HG02623 (cell line): Measurements from ENCODE around the gene ANKS1B.
A peak's percentile ranks its signal among the peaks of the same experiment; 100 is the strongest.
"Not testable (repeated sequence)": the region's sequence is repeated elsewhere in the genome, so short reads cannot be mapped to it uniquely, and the experiment has no call there.

Experiments
- ATAC-seq: cut with Tn5 transposase; IDR thresholded peaks from one replicate; pipeline ENCODE4 v1.9.1; 2021; ENCODE audit warnings: moderate library complexity; ENCODE audit not compliant: unreplicated experiment

ANKS1B gene

DNA sequence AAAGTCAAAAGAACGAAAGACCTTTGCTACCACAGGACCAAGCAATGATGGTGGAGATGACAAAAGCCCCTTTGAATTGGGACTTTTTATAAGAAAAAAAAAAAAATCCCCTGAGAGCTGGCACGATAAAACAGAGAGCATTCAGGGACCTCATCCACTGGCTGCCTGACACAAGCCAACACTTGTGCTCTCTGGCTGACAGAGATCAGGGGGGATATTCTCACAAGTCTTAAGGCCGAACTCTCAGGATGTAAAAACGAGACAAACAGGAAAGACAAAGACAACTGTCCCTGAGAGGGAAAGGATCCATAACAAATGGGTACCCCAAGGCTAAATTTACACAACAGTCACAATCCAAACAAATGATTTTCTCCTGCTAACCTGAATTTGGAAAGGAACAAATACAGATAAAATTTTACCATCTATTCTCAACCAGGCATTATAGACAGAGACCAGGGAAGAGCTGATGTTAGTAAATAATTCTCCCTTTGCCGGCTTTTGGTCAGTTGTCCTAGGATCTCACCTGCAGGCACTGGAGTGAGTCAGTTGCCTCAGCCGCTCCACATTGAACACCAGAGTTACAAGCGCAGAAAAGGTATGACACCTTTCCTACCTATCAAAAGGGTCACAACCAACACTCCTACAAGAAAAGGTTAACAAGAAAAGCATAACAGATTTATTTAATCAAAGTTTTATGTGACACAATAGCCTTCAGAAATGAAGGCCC is 375.1 kb downstream of the ANKS1B start:
- no peak for ATAC-seq

- ATAC-seq = peak; percentile 76
Observed at GRCh38 chr12:99600388-99600787, 384.3 kb downstream of the ANKS1B start.

GRCh38 chr12:99598785-99599184 is 386.0 kb downstream of the ANKS1B start:
- ATAC-seq = no peak

DNA sequence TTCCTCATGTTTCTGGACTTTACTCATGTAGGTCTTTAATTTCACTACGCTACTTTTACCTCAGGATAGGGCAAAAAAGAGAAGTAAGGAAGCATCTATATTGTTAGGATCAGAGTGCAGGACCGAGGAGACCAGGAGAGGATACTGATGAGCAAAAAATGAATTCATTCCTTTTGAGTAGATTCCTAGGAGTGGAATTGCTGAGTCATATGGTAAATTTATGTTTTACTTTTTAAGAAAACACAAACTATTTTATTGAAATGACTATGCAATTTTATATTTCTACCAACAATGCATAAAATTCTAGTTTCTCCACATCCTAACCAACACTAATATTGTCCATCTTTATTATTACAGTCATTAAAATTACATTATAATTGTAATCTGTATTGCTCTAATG is 388.0 kb downstream of the ANKS1B start:
- ATAC-seq = no peak

- ATAC-seq = not testable (repeated sequence)
Observed at GRCh38 chr12:99577125-99577524, 407.6 kb downstream of the ANKS1B start.

GRCh38 chr12:99573980-99574379 is 410.8 kb downstream of the ANKS1B start:
- ATAC-seq = no peak

- ATAC-seq = no peak
Observed at GRCh38 chr12:99567072-99567471, 417.7 kb downstream of the ANKS1B start.

DNA sequence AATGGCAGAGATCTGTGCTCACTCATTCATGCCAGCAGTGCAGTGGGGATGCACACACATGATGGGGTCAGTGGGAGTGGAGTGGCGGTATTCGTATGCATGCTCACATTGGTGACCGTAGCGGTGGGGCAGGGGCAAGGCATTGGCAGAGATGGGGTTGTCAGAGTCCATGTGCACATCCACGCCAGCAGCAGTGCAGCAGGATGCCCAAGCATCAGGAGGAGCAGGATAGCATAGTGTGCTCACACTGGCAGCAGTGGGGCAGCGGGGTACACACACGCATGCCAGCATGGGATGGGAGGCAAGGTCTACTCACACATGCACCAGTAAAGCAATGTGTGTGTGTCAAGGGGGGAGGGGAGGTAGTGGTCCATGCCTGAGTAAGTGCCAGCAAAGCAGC is 426.6 kb downstream of the ANKS1B start:
- no peak for ATAC-seq

DNA sequence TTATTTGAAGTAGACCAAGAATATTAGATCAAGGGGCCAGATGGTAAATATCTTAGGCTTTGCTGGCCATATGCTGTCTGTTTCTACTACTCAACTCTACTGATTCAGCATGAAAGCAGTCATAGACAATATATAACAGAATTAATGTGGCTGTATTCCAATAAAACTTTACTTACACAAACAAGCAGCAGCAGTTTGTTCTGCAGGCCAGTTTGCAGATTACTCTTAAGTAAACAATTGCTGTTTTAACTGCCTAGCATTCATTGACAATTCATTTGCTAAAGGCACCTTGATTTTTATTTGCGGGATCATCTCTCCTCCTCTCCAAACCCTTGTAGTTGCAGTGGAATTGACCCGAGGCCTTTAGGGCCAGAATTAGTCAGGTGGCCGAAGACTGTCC is 431.3 kb downstream of the ANKS1B start:
- ATAC-seq = no peak

DNA sequence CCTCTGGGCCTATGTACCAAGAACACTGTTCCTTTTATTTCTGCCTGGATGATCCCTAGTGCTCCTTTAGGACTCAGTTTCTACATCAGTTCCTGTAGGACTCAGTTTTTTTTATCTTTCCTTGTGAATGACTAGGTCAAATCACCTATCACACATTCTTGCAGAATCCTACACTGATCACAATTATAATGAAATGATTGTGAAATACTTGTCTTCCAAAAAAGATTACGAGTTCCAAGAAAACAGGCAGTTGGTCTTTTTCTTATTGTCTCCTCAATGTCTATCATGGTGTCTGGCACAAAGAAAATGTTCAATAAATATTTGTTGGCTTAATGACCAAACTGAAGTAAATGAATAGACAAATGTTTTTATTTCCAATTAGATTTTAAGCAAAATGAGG is 432.7 kb downstream of the ANKS1B start:
- no peak for ATAC-seq

DNA sequence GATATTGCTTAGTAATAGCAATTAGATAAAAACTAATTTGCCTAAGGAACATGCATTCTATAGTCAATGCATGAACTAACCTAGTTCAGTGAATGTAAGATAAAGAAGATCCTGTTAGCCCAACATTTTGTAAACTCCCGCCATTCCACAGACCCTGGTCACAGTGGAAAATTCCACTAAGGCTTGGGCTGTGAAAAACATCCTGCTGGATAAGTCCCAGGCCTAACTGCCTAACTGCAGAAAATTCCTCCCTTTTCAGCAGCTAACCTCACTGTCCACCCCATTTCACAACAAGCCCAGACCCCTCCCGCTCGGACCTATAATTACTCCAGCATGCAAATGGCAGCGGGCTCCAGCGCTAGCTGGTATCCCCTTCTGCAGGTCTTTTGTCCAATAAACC is 435.1 kb downstream of the ANKS1B start:
- no peak for ATAC-seq

DNA sequence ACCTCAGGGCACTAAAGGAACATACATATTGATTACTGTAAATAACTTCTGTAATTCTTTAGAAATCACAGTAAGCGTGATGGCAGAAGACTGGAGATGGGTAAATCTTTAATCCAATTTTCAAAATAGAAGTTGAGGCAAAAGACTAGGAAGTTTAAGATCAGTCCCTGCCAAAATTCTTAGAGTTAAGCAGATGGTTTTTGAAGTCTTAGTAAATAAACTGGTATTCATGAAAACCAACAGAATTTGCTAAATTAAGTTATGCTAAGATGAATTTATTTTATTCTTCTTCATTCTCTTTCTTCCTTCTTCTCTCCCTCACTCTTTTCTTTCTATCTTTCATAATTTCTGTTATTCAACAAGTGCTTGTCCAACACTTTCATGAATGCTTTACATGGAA is 435.5 kb downstream of the ANKS1B start:
- no peak for ATAC-seq

GRCh38 chr12:99544457-99544856 is 440.3 kb downstream of the ANKS1B start:
- no peak for ATAC-seq

DNA sequence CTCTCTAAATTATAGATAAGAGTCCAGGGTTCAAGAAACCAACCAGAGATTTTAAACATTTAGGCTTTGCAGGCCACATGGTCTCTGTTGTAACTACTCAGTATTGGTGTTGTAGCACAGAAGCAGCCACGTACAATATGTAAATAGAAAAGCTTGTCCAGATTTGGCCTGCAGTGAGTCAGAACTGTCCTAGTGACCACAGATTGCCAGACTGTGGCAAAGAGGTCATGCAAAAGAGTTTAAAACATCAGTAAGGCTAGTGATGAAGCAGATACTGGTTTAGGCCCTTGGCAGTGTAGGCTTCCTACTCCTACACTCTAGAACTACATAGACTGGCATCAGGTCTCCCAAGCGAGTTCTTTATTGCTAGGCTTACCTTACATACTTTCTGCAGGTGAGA is 454.8 kb downstream of the ANKS1B start:
- ATAC-seq = peak; percentile 95

- ATAC-seq = no peak
Observed at GRCh38 chr12:99528478-99528877, 456.3 kb downstream of the ANKS1B start.

- ATAC-seq = no peak
Observed at GRCh38 chr12:99523853-99524252, 460.9 kb downstream of the ANKS1B start.

- no peak for ATAC-seq
Observed at GRCh38 chr12:99522456-99522855, 462.3 kb downstream of the ANKS1B start.

GRCh38 chr12:99521664-99522063 is 463.1 kb downstream of the ANKS1B start:
- ATAC-seq = no peak

GRCh38 chr12:99513066-99513465 is 471.7 kb downstream of the ANKS1B start:
- no peak for ATAC-seq

DNA sequence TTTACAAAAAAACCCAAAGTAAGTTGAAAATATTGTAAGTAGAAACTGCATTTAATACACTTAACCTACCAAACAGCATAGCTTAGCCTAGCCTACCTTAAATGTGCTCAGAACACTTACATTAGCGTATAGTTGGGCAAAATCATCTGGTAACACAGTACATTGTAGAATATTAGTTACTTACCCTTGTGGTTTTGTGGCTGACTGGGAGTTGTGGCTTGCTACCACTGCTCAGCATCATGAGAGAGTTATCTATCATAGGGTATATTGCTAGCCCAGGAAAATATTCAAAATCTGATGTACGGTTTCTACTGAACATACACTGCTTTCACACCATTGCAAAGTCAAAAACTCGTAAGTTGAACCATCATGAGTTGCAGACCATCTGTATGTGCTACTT is 478.9 kb downstream of the ANKS1B start:
- no peak for ATAC-seq

DNA sequence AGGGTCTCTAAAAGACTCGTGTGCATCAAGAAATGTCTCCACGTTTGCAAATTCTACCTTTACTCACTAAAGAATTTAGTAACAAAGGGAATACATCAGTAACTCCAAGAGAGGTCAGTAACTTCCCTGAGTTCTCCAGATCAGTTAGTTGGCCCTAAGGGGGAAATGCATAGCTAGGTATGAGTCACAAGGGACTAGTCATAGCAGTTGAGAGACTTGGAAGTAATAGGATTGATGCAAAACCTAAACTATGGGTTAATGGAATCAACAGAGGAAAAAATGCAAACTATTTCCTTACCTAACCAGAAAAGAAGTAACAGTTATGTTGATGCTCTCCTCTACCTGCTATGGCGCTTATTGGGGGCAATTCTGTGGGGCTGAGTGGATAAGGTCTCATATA is 486.0 kb downstream of the ANKS1B start:
- ATAC-seq = no peak

- ATAC-seq = no peak
Observed at GRCh38 chr12:99495799-99496198, 488.9 kb downstream of the ANKS1B start.

DNA sequence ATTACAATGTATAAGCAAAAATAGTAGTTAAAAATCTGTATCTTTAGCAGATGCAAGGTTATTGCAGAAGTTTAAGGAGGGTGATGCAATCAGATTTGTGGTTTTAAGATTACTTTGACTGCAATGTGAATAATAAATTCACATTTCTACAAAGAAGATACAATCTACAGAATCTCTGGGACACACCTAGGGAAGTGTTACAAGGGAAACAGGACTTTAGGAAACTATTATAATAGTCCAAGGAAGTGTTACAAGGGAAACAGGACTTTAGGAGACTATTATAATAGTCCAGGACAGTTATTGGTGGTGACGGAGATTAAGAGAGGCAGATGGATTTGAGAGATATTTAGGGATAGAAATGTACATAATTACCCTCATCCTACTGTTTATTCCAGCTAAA is 491.5 kb downstream of the ANKS1B start:
- ATAC-seq = no peak
